ENCODE data around the gene GBA3. TPM values are rescaled to one million over a fixed set of nuclear protein-coding genes. Genes with fewer than 3 reads are reported as not detected.

The GBA3 gene
- total RNA-seq, 2 donors from 2014 or later = not detected

GRCh38 chr4:22778547-22779163 is 85.9 kb downstream of the GBA3 start:
- Histone ChIP-seq H3K27ac (no peak overlapping the region), H3K27me3 (replicated peaks; ENCODE audit: insufficient read depth) (no peaks in the 10 kb centered on the region), H3K9me3 (no peaks in the 10 kb centered on the region), H3K4me3 (no peak overlapping the region), H3K36me3 (no peaks in the 10 kb centered on the region), H3K4me1 (ENCODE audit: control insufficient read depth in 1 of 2, low read depth in 2 of 2) (no peaks in the 10 kb centered on the region)
- DNase-seq (ENCODE audit: low spot score) (no peak), ATAC-seq (ENCODE audit: insufficient number of reproducible peaks, low FRiP score, low read depth) (no peak)
- no peak for TF ChIP-seq CTCF (IDR thresholded peaks at IDR 0.05)

- DNase-seq (ENCODE audit: low spot score) = no peak
- no peak overlapping the region for H3K4me3 ChIP-seq
- no peaks in the 10 kb centered on the region for H3K4me1 ChIP-seq (ENCODE audit: control insufficient read depth in 1 of 2, low read depth in 2 of 2)
- TF ChIP-seq CTCF (IDR thresholded peaks at IDR 0.05) = no peak
- no peaks in the 10 kb centered on the region for H3K36me3 ChIP-seq
- ATAC-seq (ENCODE audit: insufficient number of reproducible peaks, low FRiP score, low read depth) = no peak
- no peaks in the 10 kb centered on the region for H3K9me3 ChIP-seq
- H3K27ac ChIP-seq = no peak overlapping the region
- no peaks in the 10 kb centered on the region for H3K27me3 ChIP-seq (replicated peaks; ENCODE audit: insufficient read depth)
Observed at GRCh38 chr4:22780317-22780716, 87.6 kb downstream of the GBA3 start.

GRCh38 chr4:22780797-22781196 is 88.1 kb downstream of the GBA3 start:
- no peaks in the 10 kb centered on the region for H3K27me3 ChIP-seq (replicated peaks; ENCODE audit: insufficient read depth)
- no peak for DNase-seq (ENCODE audit: low spot score)
- TF ChIP-seq CTCF (IDR thresholded peaks at IDR 0.05) = no peak

GRCh38 chr4:22787753-22788375 is 95.1 kb downstream of the GBA3 start:
- no peak overlapping the region for H3K27ac ChIP-seq
- no peaks in the 10 kb centered on the region for H3K27me3 ChIP-seq (replicated peaks; ENCODE audit: insufficient read depth)
- no peaks in the 10 kb centered on the region for H3K9me3 ChIP-seq
- ATAC-seq (ENCODE audit: insufficient number of reproducible peaks, low FRiP score, low read depth) = no peak
- no peak for TF ChIP-seq CTCF (IDR thresholded peaks at IDR 0.05)
- no peaks in the 10 kb centered on the region for H3K36me3 ChIP-seq
- H3K4me1 ChIP-seq (ENCODE audit: control insufficient read depth in 1 of 2, low read depth in 2 of 2) = no peaks in the 10 kb centered on the region
- DNase-seq (ENCODE audit: low spot score) = no peak
- H3K4me3 ChIP-seq = no peak overlapping the region

More at GRCh38 chr4:22780797-22781196, 88.1 kb downstream of the GBA3 start:
- H3K36me3 ChIP-seq = no peaks in the 10 kb centered on the region
- H3K9me3 ChIP-seq = no peaks in the 10 kb centered on the region
- no peaks in the 10 kb centered on the region for H3K4me1 ChIP-seq (ENCODE audit: control insufficient read depth in 1 of 2, low read depth in 2 of 2)
- no peak for ATAC-seq (ENCODE audit: insufficient number of reproducible peaks, low FRiP score, low read depth)
- H3K27ac ChIP-seq = no peak overlapping the region
- H3K4me3 ChIP-seq = no peak overlapping the region

GRCh38 chr4:22790631-22791030 is 97.9 kb downstream of the GBA3 start:
- H3K27me3 ChIP-seq (replicated peaks; ENCODE audit: insufficient read depth) = no peaks in the 10 kb centered on the region
- no peaks in the 10 kb centered on the region for H3K36me3 ChIP-seq
- no peaks in the 10 kb centered on the region for H3K4me1 ChIP-seq (ENCODE audit: control insufficient read depth in 1 of 2, low read depth in 2 of 2)
- ATAC-seq (ENCODE audit: insufficient number of reproducible peaks, low FRiP score, low read depth) = no peak
- no peak overlapping the region for H3K4me3 ChIP-seq
- no peak for DNase-seq (ENCODE audit: low spot score)
- no peaks in the 10 kb centered on the region for H3K9me3 ChIP-seq
- no peak overlapping the region for H3K27ac ChIP-seq
- no peak for TF ChIP-seq CTCF (IDR thresholded peaks at IDR 0.05)

Measured in thoracic aorta (tissue), 2 donors.